Progenitor cell of endocrine pancreas (in vitro differentiated cells): ENCODE results near the gene C2CD2L. TPM values are rescaled to one million over a fixed set of nuclear protein-coding genes. Genes with fewer than 3 reads are reported as not detected.

ENCODE experiments used
- DNase-seq: peaks from one replicate; pipeline ENCODE4 v3.0.0; 2021; ENCODE audit warnings: low spot score; ENCODE audit not compliant: unreplicated experiment
- H3K27ac Mint-ChIP-seq: 2 replicates; pipeline ENCODE4 v1.8.0; 2021; ENCODE audit warnings: mild to moderate bottlenecking, moderate library complexity, mixed read lengths
- H3K27me3 Mint-ChIP-seq: 2 replicates; pipeline ENCODE4 v1.8.0; 2021; ENCODE audit warnings: mixed read lengths
- H3K36me3 Mint-ChIP-seq: 2 replicates; pipeline ENCODE4 v1.8.0; 2022; ENCODE audit warnings: mixed read lengths; ENCODE audit not compliant: insufficient read depth
- H3K4me1 Mint-ChIP-seq: 2 replicates; pipeline ENCODE4 v1.8.0; 2021; ENCODE audit warnings: low read depth, mixed read lengths
- H3K4me3 Mint-ChIP-seq: 2 replicates; pipeline ENCODE4 v1.8.0; 2021; ENCODE audit warnings: low read depth, mild to moderate bottlenecking, moderate library complexity, mixed read lengths
- H3K9me3 Mint-ChIP-seq: 2 replicates; pipeline ENCODE4 v1.8.0; 2021; ENCODE audit warnings: low read depth, mixed read lengths
- total RNA-seq: library from RNA; stranded (reverse); gene quantifications from 2 replicates; pipeline ENCODE4 v1.2.1, GENCODE V29; 2021
- TF ChIP-seq, protein P1 (sequence below): fragments of 200-600 bp; sonication (generic); IDR thresholded peaks from one replicate; pipeline ENCODE4 v1.5.0; 2021; ENCODE audit warnings: antibody characterized with exemption, mild to moderate bottlenecking; ENCODE audit not compliant: unreplicated experiment

The C2CD2L gene
- total RNA-seq, 1 donor from 2014 or later: 7.3 TPM

DNA sequence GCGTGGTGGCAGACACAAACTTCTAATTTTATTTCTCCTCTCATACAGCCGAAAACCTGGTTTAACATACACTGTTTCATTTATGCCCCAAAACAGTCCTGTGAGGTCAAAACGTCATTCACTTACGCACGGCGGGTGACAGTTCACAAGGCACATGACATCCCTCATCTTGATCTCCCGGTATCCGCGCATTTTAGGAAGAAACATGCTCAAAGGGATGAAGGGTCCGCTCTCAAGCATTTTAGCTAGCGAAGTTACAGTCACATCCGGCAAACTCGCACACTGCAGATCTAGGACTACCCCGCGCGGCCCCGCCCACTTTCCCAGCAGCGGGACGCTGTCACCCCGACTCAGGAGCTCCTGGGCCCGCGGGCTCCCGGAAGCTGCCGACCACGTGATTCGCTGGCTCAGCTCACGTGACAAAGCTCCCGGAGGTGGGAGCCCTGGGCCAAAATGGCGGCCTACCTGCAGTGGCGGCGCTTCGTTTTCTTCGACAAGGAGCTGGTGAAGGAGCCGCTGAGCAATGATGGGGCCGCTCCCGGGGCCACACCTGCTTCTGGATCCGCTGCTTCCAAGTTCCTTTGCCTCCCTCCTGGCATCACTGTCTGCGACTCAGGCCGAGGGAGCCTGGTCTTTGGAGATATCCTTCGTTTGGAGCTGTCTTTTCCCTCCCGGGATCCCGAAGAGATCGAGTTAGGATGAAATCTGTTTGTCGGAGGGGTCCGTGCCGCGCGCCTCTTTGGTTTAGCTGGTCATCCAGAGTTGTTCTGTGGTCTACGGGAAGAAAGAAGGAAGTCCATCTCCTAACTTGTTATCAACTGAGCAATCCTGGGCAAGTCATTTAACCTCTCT lies 39.5 kb upstream of the C2CD2L start, which contains the start of gene VPS11:
Gene VPS11 (plus strand): TSS at position 448 of the 852 bp plus-strand sequence. CDS start 6 bp downstream, at position 454.
- peak within 1 kb of the TSS; percentile 92 for H3K4me3 Mint-ChIP-seq

DNA sequence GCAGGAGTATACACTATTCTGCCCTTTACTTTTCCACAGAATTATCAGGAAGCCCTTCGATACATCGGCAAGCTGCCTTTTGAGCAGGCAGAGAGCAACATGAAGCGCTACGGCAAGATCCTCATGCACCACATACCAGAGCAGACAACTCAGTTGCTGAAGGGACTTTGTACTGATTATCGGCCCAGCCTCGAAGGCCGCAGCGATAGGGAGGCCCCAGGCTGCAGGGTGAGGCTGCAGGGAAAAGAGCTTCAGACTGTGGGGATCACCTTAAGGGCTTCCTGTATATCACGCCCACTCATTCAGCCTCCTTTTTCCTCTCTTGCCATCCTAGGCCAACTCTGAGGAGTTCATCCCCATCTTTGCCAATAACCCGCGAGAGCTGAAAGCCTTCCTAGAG lies 29.3 kb upstream of the C2CD2L start:
- H3K36me3 Mint-ChIP-seq: peaks cover 18% of the 10 kb centered on the region
- H3K27ac Mint-ChIP-seq: no peak overlapping the region
- no peaks in the 10 kb centered on the region for H3K4me1 Mint-ChIP-seq
- DNase-seq: no peak
- no peaks in the 10 kb centered on the region for H3K27me3 Mint-ChIP-seq
- no peak overlapping the region for H3K4me3 Mint-ChIP-seq
- TF ChIP-seq, protein P1, sequence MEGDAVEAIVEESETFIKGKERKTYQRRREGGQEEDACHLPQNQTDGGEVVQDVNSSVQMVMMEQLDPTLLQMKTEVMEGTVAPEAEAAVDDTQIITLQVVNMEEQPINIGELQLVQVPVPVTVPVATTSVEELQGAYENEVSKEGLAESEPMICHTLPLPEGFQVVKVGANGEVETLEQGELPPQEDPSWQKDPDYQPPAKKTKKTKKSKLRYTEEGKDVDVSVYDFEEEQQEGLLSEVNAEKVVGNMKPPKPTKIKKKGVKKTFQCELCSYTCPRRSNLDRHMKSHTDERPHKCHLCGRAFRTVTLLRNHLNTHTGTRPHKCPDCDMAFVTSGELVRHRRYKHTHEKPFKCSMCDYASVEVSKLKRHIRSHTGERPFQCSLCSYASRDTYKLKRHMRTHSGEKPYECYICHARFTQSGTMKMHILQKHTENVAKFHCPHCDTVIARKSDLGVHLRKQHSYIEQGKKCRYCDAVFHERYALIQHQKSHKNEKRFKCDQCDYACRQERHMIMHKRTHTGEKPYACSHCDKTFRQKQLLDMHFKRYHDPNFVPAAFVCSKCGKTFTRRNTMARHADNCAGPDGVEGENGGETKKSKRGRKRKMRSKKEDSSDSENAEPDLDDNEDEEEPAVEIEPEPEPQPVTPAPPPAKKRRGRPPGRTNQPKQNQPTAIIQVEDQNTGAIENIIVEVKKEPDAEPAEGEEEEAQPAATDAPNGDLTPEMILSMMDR: no peak
- H3K9me3 Mint-ChIP-seq: no peaks in the 10 kb centered on the region

More for the DNA sequence above, 39.5 kb upstream of the C2CD2L start, which contains the start of gene VPS11:
- peak within 1 kb of the TSS; percentile 95 for H3K27ac Mint-ChIP-seq
- no peaks in the 10 kb centered on the region for H3K27me3 Mint-ChIP-seq
- H3K36me3 Mint-ChIP-seq: peaks cover 8% of the 10 kb centered on the region
- TF ChIP-seq, protein P1: no peak
- peaks cover 12% of the 10 kb centered on the region for H3K4me1 Mint-ChIP-seq
- no peaks in the 10 kb centered on the region for H3K9me3 Mint-ChIP-seq
- DNase-seq: peak; percentile 95

DNA sequence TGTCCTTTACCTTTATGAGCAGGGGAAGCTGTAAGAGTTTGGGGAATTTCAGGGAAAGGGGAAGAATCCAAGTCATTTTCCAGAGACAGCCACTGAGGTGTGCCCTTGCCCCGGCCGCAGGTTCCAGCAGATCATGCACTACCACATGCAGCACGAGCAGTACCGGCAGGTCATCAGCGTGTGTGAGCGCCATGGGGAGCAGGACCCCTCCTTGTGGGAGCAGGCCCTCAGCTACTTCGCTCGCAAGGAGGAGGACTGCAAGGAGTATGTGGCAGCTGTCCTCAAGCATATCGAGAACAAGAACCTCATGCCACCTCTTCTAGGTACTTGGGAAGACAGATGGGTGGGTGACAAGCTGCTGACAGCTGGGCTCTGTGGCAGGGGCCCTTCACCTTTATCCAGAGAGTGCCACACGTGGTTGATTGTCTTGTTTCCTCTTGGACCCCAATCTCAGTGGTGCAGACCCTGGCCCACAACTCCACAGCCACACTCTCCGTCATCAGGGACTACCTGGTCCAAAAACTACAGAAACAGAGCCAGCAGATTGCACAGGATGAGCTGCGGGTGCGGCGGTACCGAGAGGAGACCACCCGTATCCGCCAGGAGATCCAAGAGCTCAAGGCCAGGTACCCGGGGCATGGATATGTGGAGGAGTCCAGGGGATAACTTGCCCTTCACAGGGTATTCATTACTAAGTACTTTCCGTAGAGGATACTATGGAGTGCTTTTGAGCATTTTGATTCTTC lies 28.3 kb upstream of the C2CD2L start:
- Mint-ChIP-seq H3K4me3 (no peak overlapping the region), H3K36me3 (peaks cover 16% of the 10 kb centered on the region), H3K27ac (no peak overlapping the region), H3K4me1 (no peaks in the 10 kb centered on the region), H3K27me3 (no peaks in the 10 kb centered on the region), H3K9me3 (no peaks in the 10 kb centered on the region)
- DNase-seq: no peak
- TF ChIP-seq, protein P1: no peak

DNA sequence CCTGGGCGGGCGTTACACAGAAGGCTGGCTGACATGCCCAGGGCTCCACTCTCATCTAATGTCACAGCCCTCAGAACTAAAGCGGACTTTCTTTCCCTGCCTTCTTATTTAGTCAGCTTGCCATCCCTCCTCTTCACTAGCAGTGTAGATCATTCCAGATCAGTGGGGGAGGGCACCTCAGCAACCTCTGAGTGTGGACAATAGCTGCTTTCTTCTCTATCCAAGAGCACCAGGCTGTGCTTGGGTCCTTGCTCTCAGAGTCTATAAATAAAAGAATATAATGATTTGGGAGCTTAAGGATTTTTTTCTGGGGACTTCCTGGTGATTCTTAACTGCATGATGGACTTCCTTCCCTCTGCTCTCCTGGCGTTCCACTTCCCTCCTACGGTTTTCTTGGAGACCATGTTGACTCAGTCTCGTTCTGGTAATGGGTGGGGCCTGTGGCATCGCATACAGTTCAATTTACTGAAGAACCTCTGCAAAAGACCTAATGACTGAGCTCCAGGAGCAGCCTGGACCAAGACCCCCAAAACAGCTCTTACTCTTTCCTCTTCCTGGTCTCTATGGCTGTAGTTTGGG lies 25.4 kb upstream of the C2CD2L start:
- Mint-ChIP-seq H3K4me1 (peaks cover 8% of the 10 kb centered on the region), H3K9me3 (no peaks in the 10 kb centered on the region), H3K4me3 (no peak overlapping the region), H3K27ac (no peak overlapping the region), H3K36me3 (peaks cover 13% of the 10 kb centered on the region), H3K27me3 (no peaks in the 10 kb centered on the region)
- DNase-seq: no peak
- TF ChIP-seq, protein P1: no peak
